Small intestine (tissue), 16 donors: ENCODE results near the gene ADAR. TPM values are rescaled to one million over a fixed set of nuclear protein-coding genes. Genes with fewer than 3 reads are reported as not detected.
"Not testable (repeated sequence)": the region's sequence is repeated elsewhere in the genome, so short reads cannot be mapped to it uniquely, and the experiment has no call there.

Experiments
- DNase-seq, 2 donors: peaks; one replicate each; pipeline versions ENCODE4 v3.0.0 to v3.0.0-alpha.2; 2013
- FAIRE-seq: peaks from 2 replicates; lab custom pipeline; 2012; peaks lifted over from hg19 to GRCh38; lab: Jason Lieb, UNC
- H3K27ac ChIP-seq, 3 donors: one replicate each; pipeline ENCODE4 v1.5.1; 2013; ENCODE audit warnings: low read length in 2 of 3, mild to moderate bottlenecking in 2 of 3, control low read depth in 1 of 3, inconsistent platforms in 1 of 3, low read depth in 1 of 3, moderate library complexity in 1 of 3
- H3K27me3 ChIP-seq, 3 donors: one replicate each; pipeline ENCODE4 v1.6.1; 2013; ENCODE audit warnings: low read length in 3 of 3, inconsistent platforms in 1 of 3; ENCODE audit not compliant: control insufficient read depth in 3 of 3, insufficient read depth in 3 of 3
- H3K36me3 ChIP-seq, 3 donors: one replicate each; pipeline ENCODE4 v1.6.1; 2013; ENCODE audit warnings: low read length in 3 of 3, inconsistent platforms in 1 of 3, low read depth in 1 of 3, mild to moderate bottlenecking in 1 of 3, moderate library complexity in 1 of 3; ENCODE audit not compliant: control insufficient read depth in 3 of 3, insufficient read depth in 2 of 3
- H3K4me1 ChIP-seq, 3 donors: one replicate each; pipeline ENCODE4 v1.6.1; 2013; ENCODE audit warnings: low read length in 2 of 3, inconsistent platforms in 1 of 3, low read depth in 1 of 3, mild to moderate bottlenecking in 1 of 3, moderate library complexity in 1 of 3; ENCODE audit not compliant: control insufficient read depth in 3 of 3, insufficient read depth in 2 of 3
- H3K4me3 ChIP-seq, 3 donors: one replicate each; pipeline ENCODE4 v1.5.1; 2013; ENCODE audit warnings: low read length in 3 of 3, control low read depth in 1 of 3, inconsistent platforms in 1 of 3, low read depth in 1 of 3, mild to moderate bottlenecking in 1 of 3, moderate library complexity in 1 of 3
- H3K9me3 ChIP-seq, 2 donors: one replicate each; pipeline ENCODE4 v1.6.1; 2013; ENCODE audit warnings: low read depth in 1 of 2, low read length in 1 of 2; ENCODE audit not compliant: control insufficient read depth in 2 of 2, insufficient read depth in 1 of 2
- WGBS, 3 donors: extraction: QIAGEN DNeasy Blood & Tissue Kit; methylation state at CpG; one replicate each; pipeline ENCODE4 v1.1.7; 2013; 5-methylcytosine and 5-hydroxymethylcytosine counted together
- long read RNA-seq, 10 donors: transcript quantifications; one replicate each; lab custom pipeline, GENCODE V29; 2026
- polyA plus RNA-seq, 4 donors: library from polyadenylated mRNA; stranded (reverse) in 3 of 4; unstranded in 1 of 4; fragments of 200-250 nt in 3 of 4; fragments of 120-200 nt in 1 of 4; gene quantifications; one replicate each; pipeline versions ENCODE4 v1.2.1 to v1.2.3, GENCODE V29; 2013
- donor health status: healthy with polysubstance abuse.
- donor health status: control.
- donor health status: control.
- donor health status: Bipolar disorder and iron deficiency.
- donor health status: healthy.

The ADAR gene
- 100 to 1,000 TPM in 1 of 4 donors, 10 to 100 TPM in 3; 28.6 to 120 (median 47.5) TPM for polyA plus RNA-seq
- long read RNA-seq, donor 1: 0 reads
- long read RNA-seq, donor 2, full-length matches to known transcripts: 3 of 8 reads
- long read RNA-seq, donor 2, partial matches to known transcripts: 5 of 8 reads
- long read RNA-seq, donor 2, other reads (novel, unspliced or antisense): 0 of 8 reads
- long read RNA-seq, donor 3, partial matches to known transcripts: 16 of 17 reads
- long read RNA-seq, donor 3, other reads (novel, unspliced or antisense): 0 of 17 reads
- long read RNA-seq, donor 4: 0 reads
- long read RNA-seq, donor 5, partial matches to known transcripts: 5 of 5 reads
- long read RNA-seq, donor 5, other reads (novel, unspliced or antisense): 0 of 5 reads
- long read RNA-seq, donor 6, partial matches to known transcripts: 5 of 6 reads
- long read RNA-seq, donor 6, other reads (novel, unspliced or antisense): 0 of 6 reads
- long read RNA-seq, donor 7: 0 reads
- long read RNA-seq, donor 8: 0 reads
- long read RNA-seq, donor 9, partial matches to known transcripts: 0 of 1 reads
- long read RNA-seq, donor 9, other reads (novel, unspliced or antisense): 0 of 1 reads
- long read RNA-seq, donor 10, full-length matches to known transcripts: 4 of 41 reads
- long read RNA-seq, donor 10, partial matches to known transcripts: 37 of 41 reads
- long read RNA-seq, donor 10, other reads (novel, unspliced or antisense): 0 of 41 reads

- DNase-seq (peak; percentile 96 to 97), FAIRE-seq (no peak)
- H3K36me3 ChIP-seq: peaks cover 0 to 11% (median 0%) of the 10 kb centered on the region in 3 donors
- H3K4me3 ChIP-seq: peak within 1 kb of the TSS; percentile 76 to 98 (median 86)
- peak within 1 kb of the TSS; percentile 96 to 100 (median 97) for H3K27ac ChIP-seq
- no peaks in the 10 kb centered on the region for H3K27me3 ChIP-seq
- H3K4me1 ChIP-seq: peaks cover 2 to 22% (median 13%) of the 10 kb centered on the region in 3 donors
- 0 to 1% (median 0%) methylated on average over 53 to 59 of the region's 59 CpGs for WGBS, 3 donors
- H3K9me3 ChIP-seq: no peaks in the 10 kb centered on the region
These were observed at the start of gene ADAR for GRCh38 chr1:154607609-154608396. ADAR (minus strand) TSS chr1:154608186; CDS start chr1:154608006, 180 bp downstream.

GRCh38 chr1:154657556-154657955 lies 49.6 kb upstream of the ADAR start:
- no peaks in the 10 kb centered on the region for H3K9me3 ChIP-seq
- no peak for FAIRE-seq
- H3K4me3 ChIP-seq: no peak overlapping the region
- DNase-seq: no peak
- 19 to 37% (median 31%) methylated on average over 2 of the region's 2 CpGs for WGBS, 3 donors
- H3K36me3 ChIP-seq: no peaks in the 10 kb centered on the region
- no peaks in the 10 kb centered on the region for H3K4me1 ChIP-seq
- no peak overlapping the region for H3K27ac ChIP-seq
- H3K27me3 ChIP-seq: peaks cover 0 to 9% (median 0%) of the 10 kb centered on the region in 3 donors

- no peaks in the 10 kb centered on the region for H3K9me3 ChIP-seq
- H3K27ac ChIP-seq: no peak overlapping the region
- H3K27me3 ChIP-seq: peaks cover 0 to 5% (median 0%) of the 10 kb centered on the region in 3 donors
- H3K36me3 ChIP-seq: no peaks in the 10 kb centered on the region
- no peak for DNase-seq
- no peak overlapping the region for H3K4me3 ChIP-seq
- no peak for FAIRE-seq
- H3K4me1 ChIP-seq: no peaks in the 10 kb centered on the region
These were observed 44.9 kb upstream of the ADAR start for GRCh38 chr1:154652893-154653292.

GRCh38 chr1:154644724-154645123 lies 36.7 kb upstream of the ADAR start:
- not testable (repeated sequence) for H3K36me3 ChIP-seq, H3K4me3 ChIP-seq, H3K9me3 ChIP-seq, DNase-seq, H3K4me1 ChIP-seq, H3K27me3 ChIP-seq, H3K27ac ChIP-seq, FAIRE-seq
- 95 to 98% (median 96%) methylated on average over 3 of the region's 3 CpGs for WGBS, 3 donors

GRCh38 chr1:154641534-154641933 lies 33.5 kb upstream of the ADAR start:
- Histone ChIP-seq H3K27ac (no peak overlapping the region), H3K9me3 (peaks cover 0 to 4% of the 10 kb centered on the region in 2 donors), H3K27me3 (peaks cover 0 to 2% (median 0%) of the 10 kb centered on the region in 3 donors), H3K4me1 (no peaks in the 10 kb centered on the region), H3K36me3 (no peaks in the 10 kb centered on the region), H3K4me3 (no peak overlapping the region)
- 89 to 100% (median 91%) methylated on average over 1 of the region's 1 CpG for WGBS, 3 donors
- FAIRE-seq (no peak), DNase-seq (no peak)

GRCh38 chr1:154639876-154640275 lies 31.9 kb upstream of the ADAR start:
- Histone ChIP-seq H3K27me3 (peaks cover 0 to 5% (median 0%) of the 10 kb centered on the region in 3 donors), H3K27ac (no peak overlapping the region), H3K4me3 (no peak overlapping the region), H3K4me1 (no peaks in the 10 kb centered on the region), H3K9me3 (peaks cover 0 to 4% of the 10 kb centered on the region in 2 donors), H3K36me3 (no peaks in the 10 kb centered on the region)
- no peak for DNase-seq
- peak; percentile 26 for FAIRE-seq

GRCh38 chr1:154635171-154635570 lies 27.2 kb upstream of the ADAR start:
- H3K27me3 ChIP-seq: peaks cover 0 to 5% (median 0%) of the 10 kb centered on the region in 3 donors
- DNase-seq (no peak), FAIRE-seq (no peak)
- no peak overlapping the region for H3K4me3 ChIP-seq
- H3K4me1 ChIP-seq: no peaks in the 10 kb centered on the region
- 40 to 54% (median 52%) methylated on average over 2 of the region's 2 CpGs for WGBS, 3 donors
- H3K27ac ChIP-seq: no peak overlapping the region
- H3K36me3 ChIP-seq: no peaks in the 10 kb centered on the region
- H3K9me3 ChIP-seq: peaks cover 0 to 4% of the 10 kb centered on the region in 2 donors

GRCh38 chr1:154629675-154630073 lies 21.7 kb upstream of the ADAR start:
- FAIRE-seq: no peak
- 0% methylated on average over 1 of the region's 1 CpG for WGBS, 3 donors

More at GRCh38 chr1:154629675-154630073, 21.7 kb upstream of the ADAR start:
- no peak overlapping the region for H3K4me3 ChIP-seq
- no peaks in the 10 kb centered on the region for H3K9me3 ChIP-seq
- no peaks in the 10 kb centered on the region for H3K36me3 ChIP-seq
- no peaks in the 10 kb centered on the region for H3K27me3 ChIP-seq
- peaks cover 2 to 8% (median 4%) of the 10 kb centered on the region in 3 donors for H3K4me1 ChIP-seq
- no peak overlapping the region for H3K27ac ChIP-seq
- DNase-seq: no peak
